H1 (cell line): ENCODE results near the gene LDLR. TPM values are rescaled to one million over a fixed set of nuclear protein-coding genes. Genes with fewer than 3 reads are reported as not detected.

Experiments used
- ATF3 ChIP-seq: IDR thresholded peaks from 2 replicates; pipeline ENCODE4 v1.6.1; 2011; ENCODE audit warnings: low read depth, mild to moderate bottlenecking, low read length; ENCODE audit not compliant: insufficient read depth
- BACH1 ChIP-seq: IDR thresholded peaks from 2 replicates; pipeline ENCODE4 v1.6.1; 2012; ENCODE audit warnings: low read length, improper control_type of control experiment
- BRCA1 ChIP-seq: IDR thresholded peaks from 2 replicates; pipeline ENCODE4 v1.6.1; 2012; ENCODE audit warnings: low read depth, low read length, improper control_type of control experiment
- CTBP2 ChIP-seq: IDR thresholded peaks from 2 replicates; pipeline ENCODE4 v1.7.0; 2011; ENCODE audit warnings: borderline replicate concordance, mild to moderate bottlenecking, moderate library complexity, mixed read lengths, low read length; ENCODE audit not compliant: insufficient read depth, insufficient read length
- EGR1 ChIP-seq: IDR thresholded peaks from 2 replicates; pipeline ENCODE4 v1.6.1; 2011; ENCODE audit warnings: low read depth, low read length, borderline replicate concordance
- EP300 ChIP-seq, 2 experiments: IDR thresholded peaks; 1 replicate in 1 of 2; 2 replicates in 1 of 2; pipeline ENCODE4 v1.6.1; 2011 to 2012; ENCODE audit warnings: low read depth in 2 of 2, low read length in 2 of 2, mild to moderate bottlenecking in 2 of 2, borderline replicate concordance in 1 of 2, inconsistent platforms in 1 of 2, moderate library complexity in 1 of 2
- JUN ChIP-seq: IDR thresholded peaks from 2 replicates; pipeline ENCODE4 v1.6.1; 2011; ENCODE audit warnings: low read depth, mild to moderate bottlenecking, improper control_type of control experiment, low read length
- JUND ChIP-seq: IDR thresholded peaks from 2 replicates; pipeline ENCODE4 v1.6.1; 2011; ENCODE audit warnings: mild to moderate bottlenecking, improper control_type of control experiment, low read length
- KDM1A ChIP-seq: fragments of 200-600, 300-600 bp; sonication (generic); IDR thresholded peaks from 2 replicates; pipeline ENCODE4 v1.7.1; 2016; ENCODE audit warnings: mild to moderate bottlenecking, low read length, borderline replicate concordance
- KDM5A ChIP-seq: fragments of 200-600 bp; IDR thresholded peaks from 2 replicates; pipeline ENCODE4 v1.7.1; 2012; ENCODE audit warnings: mild to moderate bottlenecking, low read length, inconsistent platforms, mixed read lengths
- NANOG ChIP-seq: IDR thresholded peaks from 2 replicates; pipeline ENCODE4 v1.6.1; 2011; ENCODE audit warnings: low read length, low read depth, mild to moderate bottlenecking, inconsistent platforms; ENCODE audit not compliant: insufficient read depth, poor library complexity, severe bottlenecking
- NRF1 ChIP-seq: IDR thresholded peaks from 2 replicates; pipeline ENCODE4 v1.6.1; 2011; ENCODE audit warnings: mild to moderate bottlenecking, low read depth, low read length, improper control_type of control experiment
- RAD21 ChIP-seq, 2 experiments: IDR thresholded peaks in 1 of 2; conservative IDR thresholded peaks in 1 of 2; 2 replicates each; pipeline ENCODE4 v1.6.1; 2011; ENCODE audit warnings: low read depth in 2 of 2, low read length in 2 of 2, improper control_type of control experiment in 1 of 2, inconsistent platforms in 1 of 2, mild to moderate bottlenecking in 1 of 2, moderate library complexity in 1 of 2
- RXRA ChIP-seq: IDR thresholded peaks from 2 replicates; pipeline ENCODE4 v1.6.1; 2011; ENCODE audit warnings: low read depth, mild to moderate bottlenecking, low read length, moderate library complexity; ENCODE audit not compliant: insufficient read depth
- SIN3A ChIP-seq, 2 experiments: IDR thresholded peaks in 1 of 2; conservative IDR thresholded peaks in 1 of 2; 2 replicates each; pipeline ENCODE4 v1.6.1; 2011 to 2012; ENCODE audit warnings: low read length in 2 of 2, improper control_type of control experiment in 1 of 2, low read depth in 1 of 2, mild to moderate bottlenecking in 1 of 2
- SP4 ChIP-seq: IDR thresholded peaks from 2 replicates; pipeline ENCODE4 v1.6.1; 2012; ENCODE audit warnings: low read length, inconsistent platforms
- SRF ChIP-seq: IDR thresholded peaks from 2 replicates; pipeline ENCODE4 v1.6.1; 2011; ENCODE audit warnings: mild to moderate bottlenecking, low read depth, low read length, moderate library complexity
- SUZ12 ChIP-seq: fragments of 200-600 bp; sonication (generic); IDR thresholded peaks from 2 replicates; pipeline ENCODE4 v1.6.1; 2012; ENCODE audit warnings: mild to moderate bottlenecking, inconsistent platforms, low read length, moderate library complexity, mixed read lengths
- TAF1 ChIP-seq: IDR thresholded peaks from 2 replicates; pipeline ENCODE4 v1.6.1; 2011; ENCODE audit warnings: mild to moderate bottlenecking, low read depth, low read length
- TAF7 ChIP-seq: optimal IDR thresholded peaks from 2 replicates; pipeline ENCODE3; 2011; ENCODE audit warnings: low read depth, mild to moderate bottlenecking, inconsistent platforms, low read length, moderate library complexity, borderline replicate concordance
- TCF12 ChIP-seq: IDR thresholded peaks from 2 replicates; pipeline ENCODE4 v1.6.1; 2011; ENCODE audit warnings: low read depth, mild to moderate bottlenecking, low read length
- ZNF274 ChIP-seq: IDR thresholded peaks from 2 replicates; pipeline ENCODE4 v1.7.0; 2012; ENCODE audit warnings: low read length, borderline replicate concordance; ENCODE audit errors: extremely low read depth
- polyA plus RNA-seq, 7 experiments: library from polyadenylated mRNA; depleted of rRNA in 3 of 7; stranded (reverse) in 5 of 7; unstranded in 2 of 7; fragments of >200 nt in 5 of 7; fragments of 200-250 nt in 2 of 7; gene quantifications; 1 replicate in 5 of 7; 2 replicates in 1 of 7; 4 replicates in 1 of 7; pipeline versions ENCODE4 v1.2.1 to v1.2.3, GENCODE V29; 2011 to 2013; ENCODE audit warnings: missing spikeins in 2 of 7, mixed read lengths in 2 of 7
- total RNA-seq: library from RNA; stranded (reverse); fragmentation: NEBNext Ultra II Directional; extraction: Animal tissue kit (Norgen Biotek cat#: 25700); gene quantifications from 2 replicates; pipeline ENCODE4 v1.2.1, GENCODE V29; 2021
- TF ChIP-seq, protein P1 (sequence below): IDR thresholded peaks from 2 replicates; pipeline ENCODE4 v1.6.1; 2012; ENCODE audit warnings: inconsistent platforms

Gene LDLR
- total and polyA plus RNA-seq, 2 of the 8 experiments (the other 6 are each of a cell fraction or from before 2014, with no cell fraction given) = 70.1 to 118 TPM

GRCh38 chr19:11155373-11156120, 66.3 kb downstream of the LDLR start, which contains the start of gene SPC24 (continued):
- TF ChIP-seq EGR1 (no peak), SUZ12 (no peak), KDM1A (peak; percentile 58; the same call in 1 of the 2 replicates), NRF1 (peak; percentile 98), KDM5A (peak; percentile 92), BACH1 (no peak), ATF3 (no peak), EP300 (IDR thresholded peaks at IDR 0.05; ENCODE audit: borderline replicate concordance in 1 of 2, low read depth in 2 of 2, low read length in 2 of 2) (no peak), TCF12 (no peak), CTBP2 (no peak), BRCA1 (no peak), SP4 (peak; percentile 91; the same call in 1 of the 2 replicates), JUND (peak; percentile 11; the same call in 1 of the 2 replicates), ZNF274 (no peak), SIN3A (conservative IDR thresholded peaks at IDR 0.05 in 1 of 2, IDR thresholded peaks at IDR 0.05 in 1 of 2; ENCODE audit: low read depth in 1 of 2, low read length in 2 of 2) (peak; percentile 81 to 89; a peak in 3 of 4 replicates), TAF7 (peak; percentile 97), NANOG (no peak), TAF1 (peak; percentile 99), RAD21 (IDR thresholded peaks at IDR 0.05 in 1 of 2, conservative IDR thresholded peaks at IDR 0.05 in 1 of 2; ENCODE audit: low read depth in 2 of 2, low read length in 2 of 2) (no peak; a peak in 1 of 4 replicates), RXRA (no peak), JUN (no peak), SRF (no peak)
- TF ChIP-seq, protein P1, sequence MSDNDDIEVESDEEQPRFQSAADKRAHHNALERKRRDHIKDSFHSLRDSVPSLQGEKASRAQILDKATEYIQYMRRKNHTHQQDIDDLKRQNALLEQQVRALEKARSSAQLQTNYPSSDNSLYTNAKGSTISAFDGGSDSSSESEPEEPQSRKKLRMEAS = peak; percentile 41; the same call in 1 of the 2 replicates
